Brain microvascular endothelial cell (primary cell): ENCODE measurements around the gene HOXB13.

Source experiments
- DNase-seq: peaks from one replicate; pipeline ENCODE4 v3.0.0-alpha.2; 2020
- H3K27ac ChIP-seq: fragments of 250-450 bp; sonication (Bioruptor Pico); 2 replicates; pipeline ENCODE4 v1.5.1; 2020; ENCODE audit warnings: mild to moderate bottlenecking, moderate library complexity
- H3K27me3 ChIP-seq: fragments of 250-450 bp; sonication (Bioruptor Pico); replicated peaks from 2 replicates; pipeline ENCODE4 v1.5.1; 2020; ENCODE audit warnings: mild to moderate bottlenecking
- H3K36me3 ChIP-seq: fragments of 250-450 bp; sonication (Bioruptor Pico); replicated peaks from 2 replicates; pipeline ENCODE4 v1.5.1; 2020; ENCODE audit warnings: mild to moderate bottlenecking
- H3K4me3 ChIP-seq: 2 replicates; pipeline ENCODE4 v1.5.1; 2011; ENCODE audit warnings: low read depth, mild to moderate bottlenecking, control low read depth, low read length, moderate library complexity
- in situ Hi-C: cut with HindIII; loops from 2 replicates; pipeline ENCODE4 v1.10.0; 2017; ENCODE audit warnings: low sequenced_read_pairs, low pct_ligation_motif_present
- TF ChIP-seq, protein P1 (sequence below): IDR thresholded peaks from 2 replicates; pipeline ENCODE4 v1.5.1; 2011; ENCODE audit warnings: low read depth, mild to moderate bottlenecking, moderate library complexity, low read length, control low read depth, inconsistent platforms; ENCODE audit errors: missing control alignments

HOXB13 gene

DNA sequence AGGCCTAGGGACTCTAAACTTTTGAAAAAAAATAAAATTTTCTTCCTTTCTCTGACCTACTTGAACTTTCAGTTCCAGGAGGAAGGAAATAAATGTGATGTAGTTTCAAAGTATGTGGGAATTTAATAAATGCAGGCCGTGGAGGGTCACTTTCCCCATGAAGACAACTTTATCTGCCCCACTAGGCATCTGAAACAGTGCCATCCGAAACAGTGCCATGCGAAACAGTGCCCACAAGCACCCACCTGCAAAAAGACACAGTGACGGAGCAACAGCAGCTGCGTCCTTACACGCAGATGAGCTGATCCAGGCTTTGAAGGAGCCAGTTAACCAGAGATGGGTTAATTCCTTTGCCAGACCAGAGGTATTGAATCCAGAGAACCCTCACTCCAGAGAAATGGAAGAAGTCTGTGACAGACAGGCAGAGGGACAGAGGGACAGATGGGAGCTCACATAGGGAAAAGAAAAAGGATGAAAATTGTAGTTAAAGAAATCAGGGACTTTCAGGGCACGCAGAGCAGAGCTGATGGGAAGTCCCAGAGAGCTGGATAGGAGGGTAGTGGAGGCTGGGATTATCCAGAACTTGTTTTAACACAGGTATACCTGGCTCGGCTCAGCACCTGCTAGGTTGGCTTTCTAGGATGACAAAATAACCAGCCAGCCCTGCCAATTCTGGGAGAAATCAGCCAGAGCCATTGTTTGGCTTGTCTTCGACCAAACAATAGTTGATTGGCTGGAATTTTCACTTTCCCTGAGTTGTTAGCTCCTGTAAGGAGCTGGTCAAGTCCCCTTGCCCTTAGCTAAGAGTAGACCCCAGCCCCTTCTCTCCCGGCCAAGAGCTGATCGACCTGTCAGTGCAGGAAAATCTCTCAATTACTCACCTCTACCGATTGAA is 17.1 kb upstream of the HOXB13 start:
- H3K27ac ChIP-seq: no peak overlapping the region
- H3K36me3 ChIP-seq: no peaks in the 10 kb centered on the region
- TF ChIP-seq, protein P1, sequence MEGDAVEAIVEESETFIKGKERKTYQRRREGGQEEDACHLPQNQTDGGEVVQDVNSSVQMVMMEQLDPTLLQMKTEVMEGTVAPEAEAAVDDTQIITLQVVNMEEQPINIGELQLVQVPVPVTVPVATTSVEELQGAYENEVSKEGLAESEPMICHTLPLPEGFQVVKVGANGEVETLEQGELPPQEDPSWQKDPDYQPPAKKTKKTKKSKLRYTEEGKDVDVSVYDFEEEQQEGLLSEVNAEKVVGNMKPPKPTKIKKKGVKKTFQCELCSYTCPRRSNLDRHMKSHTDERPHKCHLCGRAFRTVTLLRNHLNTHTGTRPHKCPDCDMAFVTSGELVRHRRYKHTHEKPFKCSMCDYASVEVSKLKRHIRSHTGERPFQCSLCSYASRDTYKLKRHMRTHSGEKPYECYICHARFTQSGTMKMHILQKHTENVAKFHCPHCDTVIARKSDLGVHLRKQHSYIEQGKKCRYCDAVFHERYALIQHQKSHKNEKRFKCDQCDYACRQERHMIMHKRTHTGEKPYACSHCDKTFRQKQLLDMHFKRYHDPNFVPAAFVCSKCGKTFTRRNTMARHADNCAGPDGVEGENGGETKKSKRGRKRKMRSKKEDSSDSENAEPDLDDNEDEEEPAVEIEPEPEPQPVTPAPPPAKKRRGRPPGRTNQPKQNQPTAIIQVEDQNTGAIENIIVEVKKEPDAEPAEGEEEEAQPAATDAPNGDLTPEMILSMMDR: no peak
- H3K27me3 ChIP-seq: peaks cover 94% of the 10 kb centered on the region
- in situ Hi-C loops: no loop called here
- DNase-seq: no peak
- H3K4me3 ChIP-seq: no peak overlapping the region

DNA sequence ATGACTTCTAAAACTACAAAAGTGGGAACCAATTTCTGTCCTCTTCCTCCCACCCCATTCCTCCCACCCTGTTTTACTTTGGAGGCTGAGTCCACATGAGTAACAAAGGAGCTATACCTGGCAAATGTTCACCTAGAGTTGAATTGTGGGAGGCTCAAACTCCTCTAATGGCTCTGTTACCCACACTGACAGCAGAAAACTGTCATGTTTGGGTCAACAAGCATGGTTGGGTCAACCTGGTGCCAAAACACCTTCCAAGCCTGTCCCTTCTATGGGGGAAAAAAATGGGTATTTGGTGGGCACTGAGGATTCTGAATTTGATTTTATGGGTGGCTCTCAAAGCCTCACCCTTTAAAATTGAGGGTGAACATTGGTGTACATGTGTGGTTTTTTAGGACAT is 12.0 kb upstream of the HOXB13 start:
- peaks cover 91% of the 10 kb centered on the region for H3K27me3 ChIP-seq
- in situ Hi-C loops: no loop called here
- TF ChIP-seq, protein P1: no peak
- no peaks in the 10 kb centered on the region for H3K36me3 ChIP-seq
- H3K27ac ChIP-seq: no peak overlapping the region
- no peak overlapping the region for H3K4me3 ChIP-seq
- DNase-seq: no peak

DNA sequence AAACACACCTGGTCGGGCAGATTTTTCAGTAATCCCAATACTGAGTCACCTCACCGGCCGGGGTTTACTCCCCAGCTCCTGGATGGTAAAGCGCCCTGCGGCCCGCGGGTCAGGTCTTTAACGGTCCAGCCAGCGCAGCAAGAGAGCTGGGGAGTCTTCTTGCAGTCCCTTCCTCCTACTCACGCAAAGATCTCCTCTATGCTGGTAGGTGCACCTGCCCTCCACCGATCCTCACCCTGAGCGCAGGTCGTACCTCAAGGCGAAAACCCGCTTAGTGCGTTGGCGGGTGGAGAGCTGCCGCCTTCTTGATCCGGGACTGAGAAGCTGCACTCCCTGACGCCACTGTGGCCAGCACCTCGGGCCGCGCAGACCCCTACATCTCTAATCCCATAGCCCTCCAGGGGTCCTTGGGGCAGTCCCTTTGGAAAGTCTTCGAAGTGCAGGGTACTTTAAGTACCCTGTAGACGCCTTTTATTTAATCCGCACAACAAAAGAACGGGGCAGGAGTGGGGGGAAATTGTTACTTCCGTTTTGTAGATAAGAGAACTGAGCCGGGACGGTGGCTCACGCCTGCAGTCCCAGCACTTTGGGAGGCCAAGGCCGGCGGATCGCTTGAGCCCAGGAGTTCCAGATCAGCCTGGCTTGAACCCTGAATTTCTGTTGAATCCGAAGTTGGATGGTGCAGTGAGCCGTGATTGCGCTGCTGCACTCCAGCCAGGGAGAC is 10.4 kb upstream of the HOXB13 start:
- no peaks in the 10 kb centered on the region for H3K36me3 ChIP-seq
- H3K27me3 ChIP-seq: peaks cover 93% of the 10 kb centered on the region
- TF ChIP-seq, protein P1: no peak
- DNase-seq: no peak
- no peak overlapping the region for H3K4me3 ChIP-seq
- in situ Hi-C loops: no loop called here
- no peak overlapping the region for H3K27ac ChIP-seq

DNA sequence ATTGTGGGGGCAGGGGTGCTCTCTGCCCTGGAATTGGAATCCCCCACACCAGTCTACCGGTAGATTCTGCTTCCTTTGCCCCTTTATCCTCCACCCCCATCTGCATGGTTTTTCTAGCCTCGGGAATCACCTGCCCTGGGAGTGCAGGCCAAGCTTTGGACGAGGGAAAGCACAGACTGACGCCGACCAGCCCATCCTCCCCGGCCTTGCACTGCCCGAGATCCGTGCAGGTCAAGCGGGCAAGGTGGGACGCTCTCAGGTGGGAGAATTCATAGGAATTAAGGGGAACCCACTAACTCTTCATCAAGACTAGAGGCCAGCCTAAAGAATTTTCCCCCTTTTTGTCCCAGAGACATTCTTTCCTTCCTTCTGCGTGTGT is 9.9 kb upstream of the HOXB13 start:
- DNase-seq: no peak
- TF ChIP-seq, protein P1: no peak
- in situ Hi-C loops: no loop called here
- H3K27ac ChIP-seq: no peak overlapping the region
- H3K4me3 ChIP-seq: no peak overlapping the region
- H3K27me3 ChIP-seq: peaks cover 93% of the 10 kb centered on the region
- no peaks in the 10 kb centered on the region for H3K36me3 ChIP-seq

DNA sequence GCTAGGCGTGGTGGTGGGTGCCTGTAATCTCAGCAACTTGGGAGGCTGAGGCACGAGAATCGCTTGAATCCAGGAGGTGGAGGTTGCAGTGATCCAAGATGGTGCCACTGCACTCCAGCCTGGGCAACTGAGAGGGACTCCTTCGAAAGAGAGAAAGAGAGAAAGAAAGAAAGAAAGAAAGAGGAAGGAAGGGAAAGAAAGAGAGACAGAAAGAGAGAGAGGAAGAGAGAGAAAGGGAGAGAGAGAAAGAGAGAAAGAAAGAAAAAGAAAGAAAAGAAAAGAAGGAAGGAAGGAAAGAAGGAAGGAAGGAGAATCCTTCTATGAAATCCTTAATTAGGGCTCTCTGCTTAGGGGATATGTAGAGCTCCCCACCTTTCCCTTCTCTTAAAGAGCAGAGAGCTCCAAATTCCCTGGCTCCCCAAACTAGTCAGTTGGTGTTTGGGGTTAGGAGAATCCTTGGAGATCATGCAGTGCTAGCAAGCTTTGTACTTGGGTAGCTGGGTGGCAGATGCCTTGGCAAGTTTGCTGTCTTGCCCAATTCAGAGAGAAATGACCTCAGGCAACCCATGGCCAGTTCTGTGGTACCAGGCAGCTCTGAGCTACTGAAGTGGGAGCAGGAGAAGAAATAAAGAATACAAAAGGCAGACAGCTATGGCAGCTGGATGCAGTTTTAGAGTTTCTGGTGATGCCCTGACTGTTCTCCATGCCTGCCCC is 8.9 kb upstream of the HOXB13 start:
- TF ChIP-seq, protein P1: no peak
- Histone ChIP-seq H3K36me3 (no peaks in the 10 kb centered on the region), H3K27ac (no peak overlapping the region), H3K27me3 (peaks cover 96% of the 10 kb centered on the region), H3K4me3 (no peak overlapping the region)
- in situ Hi-C loops: no loop called here
- no peak for DNase-seq
